IMR-90 (cell line): ENCODE data around the gene RBBP8. TPM values are rescaled to one million over a fixed set of nuclear protein-coding genes. Genes with fewer than 3 reads are reported as not detected.
A peak's percentile ranks its signal among the peaks of the same experiment; 100 is the strongest.

Source experiments
- ATAC-seq: fragments of 200-7000 bp; cut with Tn5 transposase; 2 replicates; pipeline ENCODE4 v1.9.1; 2020; ENCODE audit warnings: low read depth, mild to moderate bottlenecking, moderate library complexity
- BruUV-seq: library from RNA; stranded (reverse); fragments of 400-500 nt; replicated peaks from 2 replicates; lab custom pipeline; 2021; lab: Mats Ljungman, UMichigan
- CTCF ChIA-PET: fragments of 300-600 bp; formaldehyde crosslinking; extraction: SDS; loops from one replicate; lab custom pipeline; 2021; ENCODE audit warnings: antibody characterized with exemption; lab: Yijun Ruan, JAX
- POLR2A ChIA-PET: fragments of 300-600 bp; sonication (Branson Sonifier 250); formaldehyde crosslinking; loops from one replicate; lab custom pipeline; 2022; ENCODE audit warnings: antibody characterized with exemption; ENCODE audit not compliant: unreplicated experiment; lab: Charles Lee
- DNase-seq: peaks from one replicate; pipeline ENCODE4 v3.0.0; 2013
- H2AFZ ChIP-seq: replicated peaks from 2 replicates; pipeline ENCODE3; 2013; ENCODE audit warnings: low read length, mild to moderate bottlenecking; ENCODE audit not compliant: poor library complexity
- H2AK5ac ChIP-seq: 2 replicates; pipeline ENCODE4 v1.6.1; 2013; ENCODE audit warnings: low read depth, low read length, inconsistent platforms
- H2AK9ac ChIP-seq: replicated peaks from 2 replicates; pipeline ENCODE3; 2013; ENCODE audit warnings: mild to moderate bottlenecking, low read depth, low read length, moderate library complexity; ENCODE audit not compliant: poor library complexity
- H2BK120ac ChIP-seq: 2 replicates; pipeline ENCODE4 v1.6.1; 2013; ENCODE audit warnings: low read depth, low read length, inconsistent platforms
- H2BK15ac ChIP-seq: 3 replicates; pipeline ENCODE4 v1.6.1; 2013; ENCODE audit warnings: low read depth, low read length, inconsistent platforms
- H2BK20ac ChIP-seq: 2 replicates; pipeline ENCODE4 v1.6.1; 2013; ENCODE audit warnings: low read depth, mild to moderate bottlenecking, inconsistent platforms, low read length, moderate library complexity
- H2BK5ac ChIP-seq: 2 replicates; pipeline ENCODE4 v1.6.1; 2013; ENCODE audit warnings: mild to moderate bottlenecking, low read depth, low read length, inconsistent platforms; ENCODE audit not compliant: poor library complexity, severe bottlenecking
- H3K14ac ChIP-seq: replicated peaks from 2 replicates; pipeline ENCODE4 v1.6.1; 2013; ENCODE audit warnings: low read depth, low read length, inconsistent platforms
- H3K18ac ChIP-seq: 2 replicates; pipeline ENCODE4 v1.6.1; 2013; ENCODE audit warnings: low read depth, low read length, control low read depth
- H3K23ac ChIP-seq: 2 replicates; pipeline ENCODE4 v1.6.1; 2013; ENCODE audit warnings: low read depth, low read length, inconsistent platforms
- H3K27ac ChIP-seq: 2 replicates; pipeline ENCODE4 v1.5.1; 2013; ENCODE audit warnings: mild to moderate bottlenecking, control low read depth, low read length; ENCODE audit not compliant: insufficient read depth
- H3K27me3 ChIP-seq: 2 replicates; pipeline ENCODE4 v1.6.1; 2013; ENCODE audit warnings: low read length; ENCODE audit not compliant: control insufficient read depth, insufficient read depth
- H3K36me3 ChIP-seq: 2 replicates; pipeline ENCODE4 v1.6.1; 2013; ENCODE audit warnings: low read length, mixed read lengths; ENCODE audit not compliant: control insufficient read depth, insufficient read depth
- H3K4ac ChIP-seq: 2 replicates; pipeline ENCODE4 v1.6.1; 2013; ENCODE audit warnings: low read depth, low read length, inconsistent platforms
- H3K4me1 ChIP-seq: 2 replicates; pipeline ENCODE4 v1.6.1; 2013; ENCODE audit warnings: low read length, mixed read lengths; ENCODE audit not compliant: control insufficient read depth, insufficient read depth
- H3K4me2 ChIP-seq: 2 replicates; pipeline ENCODE4 v1.6.1; 2013; ENCODE audit warnings: low read depth, mild to moderate bottlenecking, control low read depth, low read length, moderate library complexity
- H3K4me3 ChIP-seq: 2 replicates; pipeline ENCODE4 v1.5.1; 2013; ENCODE audit warnings: low read depth, mild to moderate bottlenecking, control low read depth, low read length, moderate library complexity; ENCODE audit not compliant: insufficient read depth
- H3K56ac ChIP-seq: 2 replicates; pipeline ENCODE4 v1.6.1; 2013; ENCODE audit warnings: low read length, inconsistent platforms; ENCODE audit not compliant: insufficient read depth; ENCODE audit errors: extremely low read depth
- H3K79me1 ChIP-seq, 2 experiments: 2 replicates each; pipeline ENCODE4 v1.6.1; 2013; ENCODE audit warnings: low read length in 2 of 2, inconsistent platforms in 1 of 2, low read depth in 1 of 2
- H3K9ac ChIP-seq: 2 replicates; pipeline ENCODE4 v1.6.1; 2013; ENCODE audit warnings: low read depth, low read length, control low read depth
- H3K9me1 ChIP-seq: 2 replicates; pipeline ENCODE4 v1.6.1; 2013; ENCODE audit warnings: low read length, inconsistent platforms; ENCODE audit not compliant: insufficient read depth
- H3K9me3 ChIP-seq: 2 replicates; pipeline ENCODE4 v1.6.1; 2013; ENCODE audit warnings: low read length; ENCODE audit not compliant: control insufficient read depth, insufficient read depth
- H4K20me1 ChIP-seq: 2 replicates; pipeline ENCODE4 v1.6.1; 2013; ENCODE audit warnings: low read length, inconsistent platforms; ENCODE audit not compliant: insufficient read depth
- H4K5ac ChIP-seq: 2 replicates; pipeline ENCODE4 v1.6.1; 2013; ENCODE audit warnings: mild to moderate bottlenecking, low read depth, low read length, control low read depth
- H4K8ac ChIP-seq, 2 experiments: 2 replicates each; pipeline ENCODE4 v1.6.1; 2013; ENCODE audit warnings: low read depth in 2 of 2, low read length in 2 of 2, control low read depth in 1 of 2, inconsistent platforms in 1 of 2
- H4K91ac ChIP-seq: 2 replicates; pipeline ENCODE4 v1.6.1; 2013; ENCODE audit warnings: low read depth, low read length, inconsistent platforms; ENCODE audit not compliant: insufficient read depth
- BHLHE40 ChIP-seq: fragments of 150-350 bp; IDR thresholded peaks from 2 replicates; pipeline ENCODE4 v1.6.1; 2016; ENCODE audit warnings: mild to moderate bottlenecking, low read depth, low read length
- FOS ChIP-seq: fragments of 150-350 bp; IDR thresholded peaks from 2 replicates; pipeline ENCODE4 v1.6.1; 2016; ENCODE audit warnings: low read depth, low read length
- MAFK ChIP-seq: IDR thresholded peaks from 2 replicates; pipeline ENCODE4 v1.6.1; 2012; ENCODE audit warnings: low read depth, low read length, improper control_type of control experiment
- MAZ ChIP-seq: IDR thresholded peaks from 2 replicates; pipeline ENCODE4 v1.6.1; 2012; ENCODE audit warnings: low read depth, mild to moderate bottlenecking, low read length, improper control_type of control experiment, moderate library complexity, borderline replicate concordance
- MXI1 ChIP-seq: IDR thresholded peaks from 2 replicates; pipeline ENCODE4 v1.6.1; 2012; ENCODE audit warnings: low read depth, mild to moderate bottlenecking, low read length, moderate library complexity, borderline replicate concordance
- NFE2L2 ChIP-seq: fragments of 150-350 bp; IDR thresholded peaks from 2 replicates; pipeline ENCODE4 v1.6.1; 2016; ENCODE audit warnings: low read depth, mild to moderate bottlenecking, low read length
- RAD21 ChIP-seq: IDR thresholded peaks from 2 replicates; pipeline ENCODE4 v1.6.1; 2012; ENCODE audit warnings: low read length, improper control_type of control experiment
- RCOR1 ChIP-seq: IDR thresholded peaks from 2 replicates; pipeline ENCODE4 v1.6.1; 2012; ENCODE audit warnings: mild to moderate bottlenecking, low read length, improper control_type of control experiment; ENCODE audit not compliant: insufficient replicate concordance
- RFX5 ChIP-seq: IDR thresholded peaks from 2 replicates; pipeline ENCODE4 v1.8.0; 2012; ENCODE audit warnings: low read depth, mild to moderate bottlenecking, low read length, moderate library complexity
- SMC3 ChIP-seq: fragments of 150-350 bp; IDR thresholded peaks from 2 replicates; pipeline ENCODE4 v1.6.1; 2016; ENCODE audit warnings: low read depth, mild to moderate bottlenecking, antibody characterized with exemption, low read length, moderate library complexity
- WGBS, 2 experiments: methylation state at CpG; one replicate each; pipeline versions ENCODE4 v1.1.5 to v1.1.7; 2013; ENCODE audit warnings: missing lambda C conversion rate in 2 of 2; ENCODE audit not compliant: insufficient read length in 1 of 2; ENCODE audit errors: extremely low coverage in 2 of 2; 5-methylcytosine and 5-hydroxymethylcytosine counted together
- dilution Hi-C: fragments of 300-500 bp; cut with HindIII; formaldehyde crosslinking; loops from one replicate; pipeline ENCODE4 v1.14.3; 2018; ENCODE audit warnings: low sequenced_read_pairs; ENCODE audit not compliant: unreplicated experiment
- in situ Hi-C: fragments of 300-500 bp; cut with MboI; formaldehyde crosslinking; loops from 3 replicates; pipeline ENCODE4 v1.14.3; 2019; ENCODE audit warnings: low sequenced_read_pairs, inconsistent platforms, mixed read lengths
- intact Hi-C: fragments of 100-400 bp; cut with micrococcal nuclease; formaldehyde crosslinking; loops from 2 replicates; pipeline ENCODE4 v1.10.0; 2022
- polyA plus RNA-seq, 3 experiments: library from polyadenylated mRNA; depleted of rRNA; stranded (reverse); fragments of >200 nt; gene quantifications; 2 replicates each; pipeline ENCODE4 v1.2.3, GENCODE V29; 2012; ENCODE audit warnings: low replicate concordance in 1 of 3
- total RNA-seq: library from RNA; depleted of rRNA; stranded (reverse); fragments of >200 nt; gene quantifications from 2 replicates; pipeline ENCODE4 v1.2.3, GENCODE V29; 2012
- TF ChIP-seq, protein P1 (sequence below): conservative IDR thresholded peaks from 2 replicates; pipeline ENCODE4 v1.5.1; 2012; ENCODE audit warnings: mild to moderate bottlenecking, low read depth, low read length, improper control_type of control experiment
- TF ChIP-seq, protein P2 (sequence below): fragments of 150-350 bp; IDR thresholded peaks from 2 replicates; pipeline ENCODE4 v1.6.1; 2016; ENCODE audit warnings: low read depth, mild to moderate bottlenecking, low read length, moderate library complexity, borderline replicate concordance
- TF ChIP-seq, protein P3 (sequence below): fragments of 150-350 bp; IDR thresholded peaks from 2 replicates; pipeline ENCODE4 v1.6.1; 2017; ENCODE audit warnings: mild to moderate bottlenecking, antibody characterized with exemption, low read length, low read depth

The RBBP8 gene
- total and polyA plus RNA-seq, 2 of the 4 experiments (the other 2 are of a cell fraction), result 12.0 to 21.1 TPM

DNA sequence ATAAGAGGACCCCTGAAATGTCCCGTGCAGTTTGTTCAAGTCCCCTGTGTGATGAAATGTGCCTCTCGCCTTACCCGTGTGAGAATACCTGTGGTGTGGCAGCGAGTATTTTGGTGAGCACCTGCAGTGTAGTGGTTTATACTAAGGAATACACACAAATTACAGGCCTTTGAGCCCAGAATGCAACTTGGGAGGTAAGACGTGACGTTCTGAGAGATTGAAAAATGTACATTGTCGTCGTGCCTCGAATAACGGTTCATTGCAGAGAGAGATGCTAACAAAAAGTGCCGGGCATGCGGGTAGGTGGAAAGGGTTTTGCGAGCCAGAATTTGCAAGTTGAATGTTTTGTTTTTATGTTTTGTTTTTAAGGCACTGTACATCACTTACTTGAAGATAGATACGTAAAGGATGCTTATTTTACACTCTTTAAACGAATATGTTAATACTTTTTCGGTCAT is 867 bp downstream of the RBBP8 start:
- no TSS peak for BruUV-seq
- POLR2A ChIA-PET, result no interaction called here

More for the DNA sequence above, 867 bp downstream of the RBBP8 start:
- ATAC-seq, result no peak
- no peak overlapping the region for H2BK20ac ChIP-seq
- H3K14ac ChIP-seq, result peak overlapping the region; percentile 4
- no peak overlapping the region for H2BK15ac ChIP-seq
- H3K56ac ChIP-seq, result peak overlapping the region; percentile 42; the same call in 1 of the 2 replicates
- no CpG with 5 or more reads among the region's 16 CpGs for WGBS, 2 experiments
- H2AK9ac ChIP-seq, result no peak overlapping the region
- no peaks in the 10 kb centered on the region for H3K36me3 ChIP-seq
- H3K27ac ChIP-seq, result peak overlapping the region; percentile 19; the same call in 1 of the 2 replicates
- H2AFZ ChIP-seq, result peak overlapping the region; percentile 98
- H3K79me1 ChIP-seq, result peaks cover 4 to 22% of the 10 kb centered on the region in 2 experiments
- H2BK5ac ChIP-seq, result no peak overlapping the region
- H3K4me1 ChIP-seq, result no peaks in the 10 kb centered on the region
- in situ Hi-C loops (loop anchor here (5.0 kb wide), 1 partner anchor 48 kb away; no protein-coding TSS in a partner anchor), dilution Hi-C loops (no loop called here), intact Hi-C loops (loop anchor here (5.0 kb wide), 2 partner anchors 112 to 478 kb away; no protein-coding TSS in a partner anchor)
- H2AK5ac ChIP-seq, result no peak overlapping the region
- peak overlapping the region; percentile 90 for H3K23ac ChIP-seq
- H2BK120ac ChIP-seq, result peak overlapping the region; percentile 17; the same call in 1 of the 2 replicates
- peak overlapping the region; percentile 55; the same call in 1 of the 2 replicates for H3K4ac ChIP-seq
- H3K18ac ChIP-seq, result peak overlapping the region; percentile 1; the same call in 1 of the 2 replicates
- H4K91ac ChIP-seq, result no peak overlapping the region
- H3K9me3 ChIP-seq, result no peaks in the 10 kb centered on the region
- peak overlapping the region; percentile 64 for H3K9ac ChIP-seq
- peak overlapping the region; percentile 1; the same call in 1 of the 2 replicates for H4K5ac ChIP-seq
- peak; percentile 6 for DNase-seq
- peak overlapping the region; percentile 86 for H3K4me3 ChIP-seq
- H4K20me1 ChIP-seq, result no peaks in the 10 kb centered on the region; the same call in 1 of the 2 replicates
- H3K4me2 ChIP-seq, result peak overlapping the region; percentile 99
- H3K9me1 ChIP-seq, result peaks cover 4% of the 10 kb centered on the region; the same call in 1 of the 2 replicates
- TF ChIP-seq RFX5 (no peak), MXI1 (no peak), RAD21 (no peak), FOS (no peak), MAZ (no peak), RCOR1 (no peak), NFE2L2 (no peak), SMC3 (no peak), BHLHE40 (no peak), MAFK (no peak)
- TF ChIP-seq, protein P1, sequence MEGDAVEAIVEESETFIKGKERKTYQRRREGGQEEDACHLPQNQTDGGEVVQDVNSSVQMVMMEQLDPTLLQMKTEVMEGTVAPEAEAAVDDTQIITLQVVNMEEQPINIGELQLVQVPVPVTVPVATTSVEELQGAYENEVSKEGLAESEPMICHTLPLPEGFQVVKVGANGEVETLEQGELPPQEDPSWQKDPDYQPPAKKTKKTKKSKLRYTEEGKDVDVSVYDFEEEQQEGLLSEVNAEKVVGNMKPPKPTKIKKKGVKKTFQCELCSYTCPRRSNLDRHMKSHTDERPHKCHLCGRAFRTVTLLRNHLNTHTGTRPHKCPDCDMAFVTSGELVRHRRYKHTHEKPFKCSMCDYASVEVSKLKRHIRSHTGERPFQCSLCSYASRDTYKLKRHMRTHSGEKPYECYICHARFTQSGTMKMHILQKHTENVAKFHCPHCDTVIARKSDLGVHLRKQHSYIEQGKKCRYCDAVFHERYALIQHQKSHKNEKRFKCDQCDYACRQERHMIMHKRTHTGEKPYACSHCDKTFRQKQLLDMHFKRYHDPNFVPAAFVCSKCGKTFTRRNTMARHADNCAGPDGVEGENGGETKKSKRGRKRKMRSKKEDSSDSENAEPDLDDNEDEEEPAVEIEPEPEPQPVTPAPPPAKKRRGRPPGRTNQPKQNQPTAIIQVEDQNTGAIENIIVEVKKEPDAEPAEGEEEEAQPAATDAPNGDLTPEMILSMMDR, result no peak
- TF ChIP-seq, protein P2, sequence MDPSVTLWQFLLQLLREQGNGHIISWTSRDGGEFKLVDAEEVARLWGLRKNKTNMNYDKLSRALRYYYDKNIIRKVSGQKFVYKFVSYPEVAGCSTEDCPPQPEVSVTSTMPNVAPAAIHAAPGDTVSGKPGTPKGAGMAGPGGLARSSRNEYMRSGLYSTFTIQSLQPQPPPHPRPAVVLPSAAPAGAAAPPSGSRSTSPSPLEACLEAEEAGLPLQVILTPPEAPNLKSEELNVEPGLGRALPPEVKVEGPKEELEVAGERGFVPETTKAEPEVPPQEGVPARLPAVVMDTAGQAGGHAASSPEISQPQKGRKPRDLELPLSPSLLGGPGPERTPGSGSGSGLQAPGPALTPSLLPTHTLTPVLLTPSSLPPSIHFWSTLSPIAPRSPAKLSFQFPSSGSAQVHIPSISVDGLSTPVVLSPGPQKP, result no peak
- TF ChIP-seq, protein P3, sequence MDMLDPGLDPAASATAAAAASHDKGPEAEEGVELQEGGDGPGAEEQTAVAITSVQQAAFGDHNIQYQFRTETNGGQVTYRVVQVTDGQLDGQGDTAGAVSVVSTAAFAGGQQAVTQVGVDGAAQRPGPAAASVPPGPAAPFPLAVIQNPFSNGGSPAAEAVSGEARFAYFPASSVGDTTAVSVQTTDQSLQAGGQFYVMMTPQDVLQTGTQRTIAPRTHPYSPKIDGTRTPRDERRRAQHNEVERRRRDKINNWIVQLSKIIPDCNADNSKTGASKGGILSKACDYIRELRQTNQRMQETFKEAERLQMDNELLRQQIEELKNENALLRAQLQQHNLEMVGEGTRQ, result no peak
- H3K27me3 ChIP-seq, result no peaks in the 10 kb centered on the region
- CTCF ChIA-PET, result no interaction called here
- peak overlapping the region; percentile 14 to 62 for H4K8ac ChIP-seq
